Measurements from ENCODE around the gene CYS1.
A peak's percentile ranks its signal among the peaks of the same experiment; 100 is the strongest.
"Not testable (repeated sequence)": the region's sequence is repeated elsewhere in the genome, so short reads cannot be mapped to it uniquely, and the experiment has no call there.

The CYS1 gene

DNA sequence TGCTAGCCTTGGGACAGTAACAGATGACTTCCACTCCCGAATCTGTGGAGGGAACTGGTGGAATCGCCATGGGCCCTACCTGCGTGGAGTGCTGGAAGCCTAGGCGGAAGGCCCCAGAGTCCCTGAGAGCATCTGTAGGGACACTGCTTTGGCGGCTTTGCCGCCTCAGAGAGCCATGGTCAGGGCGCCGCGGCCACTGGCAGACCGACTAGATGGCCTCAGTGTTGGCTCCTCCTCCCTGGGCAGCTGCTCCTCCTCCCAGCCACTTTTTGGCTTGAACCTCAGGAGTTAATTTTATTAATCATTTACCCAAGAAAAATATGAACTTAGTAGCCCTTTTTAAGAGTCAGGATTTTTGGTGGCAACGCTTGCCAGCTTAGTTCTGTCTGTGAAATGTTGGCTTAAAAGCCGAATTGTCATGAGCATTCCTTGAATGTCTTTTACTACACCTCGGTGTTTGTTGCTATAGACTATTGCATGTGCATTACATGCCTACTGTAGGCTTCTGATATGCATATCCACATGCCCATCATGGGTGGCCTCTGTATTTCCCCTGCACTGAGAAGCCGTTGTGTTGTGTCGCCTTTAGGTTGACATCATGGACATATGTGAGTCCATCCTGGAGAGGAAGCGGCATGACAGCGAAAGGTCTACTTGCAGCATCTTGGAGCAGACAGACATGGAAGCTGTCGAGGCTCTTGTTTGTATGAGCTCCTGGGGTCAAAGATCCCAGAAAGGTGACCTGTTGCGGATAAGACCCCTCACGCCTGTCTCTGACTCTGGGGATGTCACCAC is 34.5 kb downstream of the CYS1 start:
- DNase-seq, result no peak

DNA sequence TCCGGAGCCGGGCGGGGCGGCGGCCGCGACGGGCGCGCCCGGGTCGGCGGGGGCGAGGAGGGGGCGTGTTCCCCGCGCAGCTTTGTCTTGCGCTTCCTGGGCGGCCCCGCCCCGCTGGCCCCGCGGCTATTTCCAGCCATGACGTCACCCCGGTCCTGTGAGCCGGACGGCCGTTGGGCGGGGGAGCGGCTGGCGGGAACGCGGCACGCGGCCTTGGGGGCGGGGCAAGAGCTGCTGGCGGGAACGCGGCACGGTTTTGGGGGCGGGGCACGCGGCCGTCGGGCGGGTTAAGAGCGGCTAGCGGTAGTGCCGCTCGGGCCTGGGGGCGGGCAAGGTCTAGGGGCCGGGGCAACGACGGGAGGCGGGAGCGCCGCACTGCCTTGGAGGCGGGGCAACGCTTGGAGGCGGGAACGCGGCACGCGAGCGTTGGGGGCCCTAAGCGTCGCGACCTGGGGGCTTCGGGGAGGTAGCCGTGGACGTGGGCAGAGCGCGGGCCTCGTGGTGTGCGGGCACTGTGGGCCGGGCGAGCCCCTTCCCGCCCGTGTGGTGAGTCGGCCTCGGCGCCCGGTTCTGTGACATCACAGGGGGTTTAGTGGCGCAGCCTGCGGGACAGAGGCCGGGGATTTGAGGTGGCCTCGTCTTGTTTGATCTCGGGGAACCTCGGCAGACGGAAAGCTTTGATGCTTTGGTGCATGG is 36.2 kb downstream of the CYS1 start:
- DNase-seq, result peak; percentile 91

DNA sequence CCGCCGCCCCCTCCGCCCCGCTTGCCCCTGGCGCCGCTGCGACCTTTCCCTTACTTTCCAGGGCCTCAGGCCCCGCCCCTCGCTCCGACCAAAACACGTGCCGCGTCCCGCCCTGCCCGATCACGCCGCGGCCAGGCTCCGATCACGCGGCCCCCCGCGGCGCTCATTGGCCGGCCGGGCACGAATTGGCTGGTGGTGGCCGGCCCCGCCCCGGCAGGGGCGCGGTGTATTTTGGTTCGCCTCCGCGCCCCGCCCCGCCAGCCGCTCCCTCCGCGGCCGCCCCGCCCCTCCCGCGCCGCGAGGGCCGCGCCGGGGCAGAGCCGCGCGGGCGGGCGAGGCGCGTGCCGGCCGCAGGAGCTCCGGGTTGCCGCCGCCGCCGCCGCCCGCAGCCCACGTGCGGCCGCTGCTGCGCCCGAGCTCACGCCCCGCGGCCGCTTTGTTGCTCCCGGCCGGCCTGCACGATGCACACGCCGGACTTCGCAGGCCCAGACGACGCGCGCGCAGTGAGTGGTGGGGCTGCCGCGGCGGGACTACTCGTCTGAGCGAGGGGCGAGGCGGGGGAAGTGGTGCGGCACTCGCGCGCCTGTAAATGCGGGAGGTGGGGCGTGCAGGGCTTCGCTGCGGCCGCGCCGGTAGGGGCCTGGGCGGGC is 36.8 kb downstream of the CYS1 start, which contains the start of gene KLF11:
Gene KLF11 (plus strand): TSS at position 295 of the 650 bp plus-strand sequence. CDS start 167 bp downstream, at position 462.
- peak; percentile 86 for DNase-seq

DNA sequence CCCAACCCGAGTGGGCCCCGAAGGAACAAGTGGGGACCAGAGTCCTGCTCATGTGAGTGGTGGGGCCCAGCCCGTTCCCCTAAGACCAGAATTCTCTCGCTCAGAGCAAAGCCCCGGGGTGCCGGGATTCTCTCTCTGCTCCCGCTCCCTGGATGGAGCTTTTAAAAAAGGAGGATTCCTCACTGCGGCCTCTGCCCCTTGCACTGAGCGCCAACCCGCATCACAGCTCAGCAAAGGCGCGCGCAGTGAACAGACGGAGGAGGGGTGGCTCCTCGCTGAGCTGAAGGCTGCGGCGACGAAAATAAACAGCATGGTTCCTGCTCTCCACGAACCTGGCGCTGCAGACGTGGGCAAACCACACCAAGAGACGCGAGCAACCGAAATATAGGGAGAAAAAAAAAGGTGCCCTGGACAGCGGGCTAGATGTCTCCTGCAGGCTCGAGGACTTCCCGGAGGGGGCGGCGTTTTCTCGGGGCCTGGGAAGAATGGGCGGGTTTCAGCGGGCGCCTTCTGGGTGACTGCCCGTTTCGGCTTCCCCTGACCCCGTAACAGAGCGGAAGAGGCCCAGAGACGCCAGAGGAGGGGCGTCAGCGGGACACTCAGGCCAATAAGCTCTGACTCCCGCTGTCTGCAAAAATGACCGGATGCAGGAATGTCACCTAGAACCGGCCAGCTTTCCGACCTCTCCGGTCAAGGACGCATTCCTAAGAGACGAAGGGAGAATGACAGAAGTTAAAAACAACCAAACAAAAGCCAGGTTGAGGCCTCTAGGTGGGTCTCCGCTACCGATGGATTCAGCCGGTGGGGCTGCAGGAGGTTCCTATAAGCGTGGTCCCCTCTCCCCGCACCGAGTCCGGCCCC is 37.7 kb downstream of the CYS1 start:
- peak; percentile 42 for DNase-seq

DNA sequence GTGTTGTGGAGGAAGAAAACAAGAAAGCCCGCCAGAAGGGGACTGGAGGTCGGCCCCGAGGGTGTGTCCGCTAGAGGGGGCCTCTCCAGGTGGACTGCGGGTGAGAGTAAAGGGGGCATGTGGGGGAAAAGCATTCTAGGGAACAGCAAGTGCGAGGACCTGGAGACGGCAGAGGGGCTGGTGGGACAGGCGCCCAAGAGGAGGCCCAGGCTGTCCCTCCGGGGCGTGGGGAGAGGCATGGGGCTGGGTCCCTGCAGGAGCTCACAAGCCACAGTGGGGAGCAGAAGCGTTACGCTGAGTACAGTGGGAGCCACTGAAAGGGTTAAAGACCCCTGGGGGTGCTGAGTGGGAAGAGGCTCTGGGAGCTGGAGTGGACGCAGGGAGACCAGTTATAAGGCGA is 38.5 kb downstream of the CYS1 start:
- DNase-seq, result no peak

DNA sequence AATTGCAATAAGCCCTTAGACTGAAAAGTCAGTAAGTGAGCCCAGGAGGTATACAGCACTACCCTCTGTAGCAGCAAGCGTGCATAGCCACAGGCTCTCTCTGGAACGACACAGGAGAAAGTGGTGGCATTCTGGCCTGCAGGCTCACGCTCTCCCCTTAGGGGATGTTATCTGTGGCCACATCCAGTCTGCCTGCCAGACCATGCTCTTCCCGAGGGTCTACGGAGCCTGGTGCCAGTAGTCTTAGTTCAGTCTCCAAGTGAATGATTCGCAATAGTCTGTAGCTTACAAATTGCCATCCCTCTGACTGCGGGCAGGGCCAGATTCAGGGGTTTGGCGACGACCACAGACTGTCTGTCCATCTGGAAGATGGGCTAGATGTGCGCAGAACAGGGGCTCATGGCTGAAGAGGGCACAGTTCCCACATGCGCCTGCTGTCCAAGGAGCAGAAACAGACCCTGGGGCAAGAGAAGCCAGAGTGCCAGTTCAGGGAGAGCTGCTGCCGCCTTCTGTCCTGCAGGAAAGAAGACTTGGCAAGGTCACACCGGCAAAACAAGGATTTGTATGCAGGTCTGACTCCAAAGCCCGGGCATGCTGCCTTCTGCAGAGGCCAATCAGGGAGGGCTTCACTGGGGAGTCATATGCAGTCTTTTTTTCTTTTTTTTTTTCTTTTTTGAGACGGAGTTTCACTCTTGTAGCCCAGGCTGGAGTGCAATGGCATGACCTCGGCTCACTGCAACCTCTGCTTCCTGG is 40.4 kb downstream of the CYS1 start:
- DNase-seq, result no peak

DNA sequence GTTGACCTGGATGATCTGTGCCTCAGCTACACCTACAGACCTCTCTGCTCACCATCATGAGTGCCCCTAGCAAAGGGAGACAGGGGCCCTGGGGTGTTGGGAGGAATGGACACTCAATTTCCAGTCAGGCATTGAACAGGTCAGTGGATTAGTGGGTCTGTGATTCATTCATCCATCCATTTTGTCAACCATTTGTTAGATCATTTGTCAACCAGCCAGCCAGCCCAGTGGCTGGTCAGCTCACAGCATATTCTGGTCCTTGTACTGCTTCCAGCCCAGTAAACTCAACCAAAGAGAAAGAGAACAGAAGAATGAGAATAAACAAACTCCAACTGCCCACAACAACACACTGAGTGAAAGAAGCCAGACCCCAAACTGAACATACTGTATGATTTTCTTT is 41.5 kb downstream of the CYS1 start:
- DNase-seq, result no peak

DNA sequence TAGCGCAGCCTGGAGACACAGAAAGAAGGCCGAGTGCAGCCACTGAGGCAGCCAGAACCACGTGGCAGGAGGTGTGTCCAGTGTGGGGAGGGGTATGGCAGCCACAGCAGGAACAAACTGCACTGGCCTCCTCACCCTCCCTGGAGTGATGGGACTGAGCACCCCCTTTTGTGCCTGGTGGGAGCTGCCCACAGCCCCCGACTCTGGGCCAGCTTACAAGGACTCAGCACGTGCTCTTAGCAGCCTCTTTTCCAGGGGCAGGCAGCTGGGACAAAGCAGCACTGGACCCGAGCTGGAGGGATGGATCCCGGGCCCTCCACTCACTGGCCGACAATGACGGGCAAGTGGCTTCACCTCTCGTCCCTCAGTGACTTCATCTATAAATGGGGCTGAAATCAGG is 42.1 kb downstream of the CYS1 start:
- DNase-seq, result no peak

DNA sequence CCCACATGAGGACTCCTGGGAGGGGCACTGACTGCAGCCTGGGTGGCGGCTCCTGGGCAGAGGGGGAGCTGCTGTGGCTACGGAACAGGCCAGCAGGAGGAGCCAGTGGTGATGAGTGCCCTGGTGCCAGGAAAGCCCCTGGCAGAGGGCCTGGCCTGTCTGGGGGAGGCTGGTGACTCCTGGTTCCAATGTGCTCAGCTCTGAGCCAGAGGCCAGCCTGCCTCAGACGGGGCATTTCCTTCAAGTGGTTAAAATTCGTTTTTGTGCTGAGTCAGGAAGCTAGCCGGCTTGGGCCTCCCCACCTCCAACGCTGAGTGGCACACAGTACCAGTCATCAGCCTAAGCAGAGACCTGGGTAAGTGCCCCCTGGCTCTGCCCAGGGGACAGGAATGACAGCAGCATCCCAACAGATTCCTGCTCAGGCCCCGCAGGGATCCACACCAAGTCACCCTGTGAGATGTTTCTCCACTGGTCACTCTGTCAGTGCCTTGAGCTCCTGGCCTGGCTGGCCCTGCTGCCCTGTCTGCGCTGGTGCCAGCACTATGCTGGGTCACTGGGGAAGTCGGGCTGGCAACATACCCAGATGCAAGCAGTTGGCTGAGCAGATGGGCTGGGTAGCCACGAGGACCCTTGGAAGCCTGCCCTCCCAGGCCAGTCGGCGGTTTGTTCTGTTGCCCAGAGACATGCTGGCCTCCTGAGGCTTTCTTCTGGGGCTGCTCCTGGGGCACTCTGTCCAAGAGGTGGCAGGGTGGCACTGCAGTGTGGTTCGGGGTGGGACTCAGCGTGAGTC is 43.9 kb downstream of the CYS1 start:
- peak; percentile 56 for DNase-seq

DNA sequence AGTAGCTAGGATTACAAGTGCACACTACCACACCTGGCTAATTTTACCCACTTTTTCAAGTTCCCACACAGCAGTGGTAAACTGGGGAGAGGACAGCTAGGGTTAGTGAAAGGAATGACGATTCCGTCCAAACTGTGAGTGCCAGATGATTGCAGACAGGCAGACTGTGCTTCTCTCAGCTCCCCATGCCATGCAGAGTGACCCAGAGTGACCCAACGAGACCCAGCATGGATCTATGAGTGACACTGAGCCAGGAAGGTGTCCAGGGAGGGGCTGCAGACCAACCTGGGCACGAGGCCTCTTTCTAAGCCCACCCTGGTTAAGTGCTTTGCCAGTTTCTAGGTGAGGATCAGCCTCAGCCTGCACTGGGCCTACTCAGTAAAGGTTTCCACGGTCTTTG is 44.6 kb downstream of the CYS1 start:
- DNase-seq, result no peak

DNA sequence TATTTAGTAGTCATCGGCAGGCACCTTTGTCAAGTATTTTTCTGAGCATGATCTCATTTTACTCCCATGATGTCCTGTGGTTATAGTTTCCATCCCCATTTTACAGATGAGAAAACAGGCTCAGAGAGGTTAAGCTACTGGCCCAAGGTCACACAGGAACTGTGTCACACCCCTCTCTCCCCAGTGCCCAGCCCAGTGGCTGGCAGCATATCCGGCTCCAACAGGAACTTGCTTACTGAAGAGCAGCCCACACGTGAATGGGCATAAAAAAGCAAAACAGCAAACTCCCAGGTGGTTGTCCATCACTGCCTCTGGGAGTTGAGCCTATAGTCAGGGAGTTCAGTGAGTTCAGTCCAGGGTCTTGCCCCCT is 45.2 kb downstream of the CYS1 start:
- DNase-seq, result no peak

DNA sequence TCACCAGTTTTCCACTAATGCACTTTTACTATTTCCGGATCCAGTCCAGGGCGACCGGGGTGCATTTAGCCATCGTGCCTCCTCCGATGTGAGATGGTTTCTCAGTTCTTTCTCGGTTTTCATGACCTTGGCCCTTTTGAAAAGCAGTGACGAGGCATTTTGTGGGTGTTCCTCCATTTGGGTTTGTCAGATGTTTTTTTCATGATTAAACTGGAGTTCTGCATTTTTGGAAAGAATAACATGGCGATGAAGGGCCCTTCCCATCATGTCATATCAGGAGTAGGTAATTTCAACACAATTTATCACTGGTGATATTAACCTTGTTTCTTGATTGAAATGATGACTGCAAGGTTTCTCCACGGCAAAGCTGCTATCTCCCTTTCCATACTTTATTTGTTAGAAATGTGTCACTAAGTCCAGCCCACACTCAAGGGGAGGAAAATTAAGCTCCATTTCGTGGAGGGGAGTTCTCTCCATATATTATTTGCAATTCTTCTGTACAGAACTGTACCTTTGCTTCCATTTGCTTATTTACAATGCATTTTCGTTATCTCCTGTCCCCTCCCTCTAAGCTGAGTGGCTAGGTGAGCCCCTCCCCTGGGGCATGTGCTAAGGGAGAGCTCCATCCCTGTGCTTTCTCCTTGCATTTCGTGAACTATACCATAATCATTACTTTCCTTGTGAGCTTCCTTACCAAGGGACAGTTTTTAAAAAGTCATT is 45.7 kb downstream of the CYS1 start:
- no peak for DNase-seq

DNA sequence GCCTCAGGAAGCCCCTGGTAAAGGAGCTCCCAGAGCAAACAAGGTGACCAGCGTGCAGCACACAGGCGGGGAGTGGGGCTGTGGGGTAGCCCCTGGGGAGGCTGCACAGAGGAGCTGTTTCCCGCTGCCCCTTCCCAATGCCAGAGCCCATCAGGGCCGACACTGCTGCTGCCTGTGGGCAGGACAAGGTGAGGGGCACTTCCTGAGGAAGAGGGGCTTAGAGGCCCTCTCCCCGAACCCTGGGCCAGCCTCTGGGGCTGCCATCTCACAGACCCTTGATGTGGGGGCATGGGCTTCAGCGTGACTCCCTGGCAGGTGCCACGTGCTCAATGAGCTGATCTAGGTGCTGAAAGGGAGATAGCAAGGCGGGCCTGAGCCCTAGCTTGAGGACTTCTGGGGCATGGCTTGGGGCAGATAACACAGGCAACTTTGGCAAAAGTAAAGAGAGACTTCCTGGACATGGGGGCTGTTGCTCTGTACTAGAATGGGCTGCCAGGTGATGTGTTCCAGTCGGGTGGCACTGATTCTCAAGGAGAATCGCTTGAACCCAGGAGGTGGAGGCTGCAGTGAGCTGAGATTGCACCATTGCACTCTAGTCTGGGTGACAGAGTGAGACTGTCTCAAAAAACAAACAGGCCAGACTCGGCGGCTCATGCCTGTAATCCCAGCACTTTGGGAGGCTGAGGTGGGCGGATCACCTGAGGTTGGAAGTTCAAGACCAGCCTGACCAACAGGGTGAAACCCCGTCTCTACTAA is 46.8 kb downstream of the CYS1 start:
- no peak for DNase-seq

DNA sequence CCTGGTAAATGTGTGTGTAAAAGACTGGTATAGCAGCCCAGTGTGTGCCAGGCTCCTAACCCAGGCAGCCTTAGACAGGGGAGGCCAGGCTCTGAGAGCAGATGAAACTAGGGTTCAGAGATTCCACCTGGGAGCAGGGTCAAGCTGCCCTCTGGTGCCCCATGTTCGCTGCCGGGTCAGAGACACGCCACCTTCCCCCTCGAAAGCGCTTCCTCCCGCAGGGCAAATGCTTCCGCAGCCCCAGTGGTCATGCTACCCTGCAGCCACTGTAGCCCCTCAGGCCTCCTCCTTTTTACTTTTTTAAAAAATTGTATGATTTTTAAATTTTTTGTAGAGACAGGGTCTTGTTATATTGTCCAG is 47.5 kb downstream of the CYS1 start:
- no peak for DNase-seq

DNA sequence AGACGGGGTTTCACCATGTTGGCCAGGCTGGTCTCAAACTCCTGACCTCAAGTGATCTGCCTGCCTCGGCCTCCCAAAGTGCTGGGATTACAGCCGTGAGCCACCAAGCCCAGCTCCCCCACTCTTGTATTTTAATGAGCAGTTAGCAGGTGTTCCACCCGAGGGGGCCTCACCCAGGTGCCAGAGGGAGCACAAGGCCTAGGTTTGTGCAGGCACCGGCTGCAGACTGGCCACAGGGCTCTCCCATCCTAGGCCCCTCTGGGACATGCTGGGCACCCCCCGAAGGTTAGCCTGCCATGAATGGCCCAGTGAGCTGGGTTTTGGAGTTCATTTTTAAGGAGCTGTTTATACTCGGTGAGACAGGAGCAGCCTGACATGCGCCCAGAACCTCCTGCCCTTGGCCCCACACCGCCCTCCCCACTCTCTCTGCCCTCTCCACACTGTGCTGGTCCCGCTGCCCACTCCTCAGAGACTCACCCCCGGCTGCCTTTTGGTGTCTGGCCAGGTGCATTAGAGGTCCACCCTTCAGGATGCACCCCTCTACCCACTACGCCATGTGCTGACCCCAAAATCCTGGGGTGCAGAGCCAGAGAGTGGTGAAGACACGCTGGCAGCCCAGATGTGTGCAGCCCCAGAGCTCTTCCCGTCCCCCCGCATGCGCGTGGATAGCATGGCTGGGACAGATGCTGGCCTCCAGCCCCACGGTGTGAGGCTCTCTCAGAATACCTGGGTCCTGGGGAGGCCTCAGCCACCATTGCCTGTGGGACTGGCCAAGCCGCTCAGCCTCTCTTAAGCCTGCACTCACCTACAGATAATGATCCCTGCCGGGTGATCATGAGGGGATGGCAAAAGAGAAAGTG is 48.1 kb downstream of the CYS1 start:
- DNase-seq, result no peak

DNA sequence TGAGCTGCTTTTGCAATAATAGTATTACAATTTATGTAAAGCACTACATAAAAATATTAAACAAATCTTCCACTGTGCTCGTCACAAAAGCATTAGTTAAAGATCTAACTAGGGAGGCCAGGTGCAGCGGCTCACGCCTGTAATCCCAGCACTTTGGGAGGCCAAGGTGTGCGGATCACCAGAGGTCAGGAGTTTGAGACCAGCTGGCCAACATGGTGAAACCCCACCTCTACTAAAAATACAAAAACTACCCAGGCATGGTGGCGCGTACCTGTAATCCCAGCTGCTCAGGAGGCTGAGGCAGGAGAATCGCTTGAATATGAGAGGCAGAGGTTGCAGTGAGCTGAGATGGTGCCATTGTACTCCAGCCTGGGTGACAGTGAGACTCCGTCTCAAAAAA is 49.4 kb downstream of the CYS1 start:
- not testable (repeated sequence) for DNase-seq

DNA sequence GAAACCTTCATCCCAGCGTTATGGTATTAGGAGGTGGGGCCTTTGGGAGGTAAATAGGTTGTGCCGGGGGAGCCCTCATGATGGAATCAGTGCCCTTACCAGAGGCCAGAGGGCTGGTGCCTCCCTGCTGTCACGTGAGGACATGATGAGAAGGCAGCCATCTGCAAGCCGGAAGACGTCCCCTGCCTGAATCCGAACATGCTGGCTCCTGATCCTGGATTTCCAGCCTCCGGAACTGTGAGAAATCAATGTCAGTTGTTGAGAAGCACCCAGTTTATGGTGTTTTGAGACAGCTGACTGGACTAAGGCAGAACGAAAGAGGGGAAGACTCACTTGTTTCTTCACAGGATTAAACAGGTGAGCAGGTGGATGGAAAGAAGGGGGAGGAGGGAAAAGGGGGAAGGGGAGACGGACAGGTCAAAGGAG is 49.9 kb downstream of the CYS1 start:
- DNase-seq, result no peak

DNA sequence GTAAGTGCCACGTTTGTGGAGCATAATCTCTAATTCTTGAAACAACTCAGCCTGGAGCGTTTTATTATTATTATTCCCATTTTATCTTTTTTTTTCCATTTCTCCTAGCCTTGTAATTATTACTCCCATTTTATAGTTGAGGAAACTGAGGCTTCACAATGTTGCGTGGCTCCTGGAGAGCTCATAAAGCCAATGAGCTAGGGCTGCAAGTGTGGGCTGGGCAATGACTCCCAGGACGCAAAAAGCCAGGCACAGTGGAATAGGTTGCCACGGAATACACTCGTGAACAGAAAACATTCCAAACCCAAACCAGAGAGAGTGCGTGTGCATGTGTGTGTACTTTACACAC is 50.4 kb downstream of the CYS1 start:
- DNase-seq, result no peak
